Jurkat, Clone E6-1 (cell line): ENCODE data around the gene AUTS2.

Source experiments
- DNase-seq: peaks from one replicate; pipeline ENCODE4 v3.0.0-alpha.2; 2011; ENCODE audit warnings: low read depth, low spot score
- H3K4me3 ChIP-seq: 2 replicates; pipeline ENCODE4 v1.5.1; 2011; ENCODE audit warnings: mild to moderate bottlenecking, low read length, control low read depth, moderate library complexity

Gene AUTS2

DNA sequence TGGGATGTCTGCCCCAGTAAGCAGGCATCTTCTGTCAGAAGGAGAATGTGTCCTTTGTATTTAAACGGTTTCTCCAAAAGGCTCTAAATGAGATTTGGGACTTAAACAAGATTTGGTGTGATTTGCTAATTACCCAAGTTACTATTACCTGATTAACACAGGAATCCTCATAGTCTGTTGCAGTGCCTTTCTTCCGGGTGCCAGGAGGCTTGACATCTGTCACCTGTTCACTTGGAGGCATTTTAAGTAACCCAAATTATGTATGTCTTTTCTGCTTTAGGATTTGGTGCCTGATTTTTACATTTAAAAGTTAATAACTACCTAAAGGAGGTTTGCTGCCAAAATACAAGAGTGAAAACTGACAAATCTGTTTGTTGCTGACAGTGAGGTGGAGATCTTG is 945.7 kb downstream of the AUTS2 start:
- no peak overlapping the region for H3K4me3 ChIP-seq
- DNase-seq, result no peak

DNA sequence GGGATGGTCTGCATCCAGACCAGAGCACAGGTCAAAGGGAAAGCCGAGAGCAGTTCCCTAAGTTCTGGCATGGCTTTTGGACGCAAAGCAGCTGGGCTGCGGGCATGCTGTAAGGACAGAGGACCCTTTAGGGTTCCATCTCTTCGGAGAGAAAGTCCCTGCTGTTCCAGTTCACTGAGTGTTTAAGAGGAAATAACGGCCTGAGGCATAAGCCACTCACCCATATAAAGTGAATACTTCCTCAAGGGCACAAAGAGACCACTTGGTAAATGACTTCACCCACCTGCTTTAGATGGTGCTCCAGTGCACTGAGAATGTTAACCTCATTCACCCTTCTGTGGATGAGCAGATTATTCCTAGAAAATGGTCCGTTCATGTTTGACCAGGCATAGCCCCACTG is 946.9 kb downstream of the AUTS2 start:
- H3K4me3 ChIP-seq, result no peak overlapping the region
- no peak for DNase-seq

DNA sequence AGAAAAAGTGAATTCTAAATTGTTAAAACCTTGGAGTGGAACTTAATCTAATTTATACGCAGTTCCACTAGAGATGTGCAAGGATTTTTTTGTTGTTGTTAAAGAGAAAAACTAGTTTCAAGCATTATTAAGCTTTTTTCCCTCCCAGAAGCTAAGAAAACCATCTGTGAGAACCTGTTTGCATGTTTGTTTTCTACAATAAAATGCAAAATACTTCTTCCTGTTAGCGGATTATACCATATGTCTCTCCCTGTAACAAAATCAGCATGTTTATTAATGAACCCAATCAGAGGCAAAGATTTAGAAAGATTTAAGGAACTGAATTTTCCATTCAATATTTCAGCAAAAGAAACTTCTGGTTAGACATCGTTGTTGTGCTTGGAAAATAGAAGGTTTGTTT is 953.9 kb downstream of the AUTS2 start:
- DNase-seq, result no peak
- H3K4me3 ChIP-seq, result no peak overlapping the region

DNA sequence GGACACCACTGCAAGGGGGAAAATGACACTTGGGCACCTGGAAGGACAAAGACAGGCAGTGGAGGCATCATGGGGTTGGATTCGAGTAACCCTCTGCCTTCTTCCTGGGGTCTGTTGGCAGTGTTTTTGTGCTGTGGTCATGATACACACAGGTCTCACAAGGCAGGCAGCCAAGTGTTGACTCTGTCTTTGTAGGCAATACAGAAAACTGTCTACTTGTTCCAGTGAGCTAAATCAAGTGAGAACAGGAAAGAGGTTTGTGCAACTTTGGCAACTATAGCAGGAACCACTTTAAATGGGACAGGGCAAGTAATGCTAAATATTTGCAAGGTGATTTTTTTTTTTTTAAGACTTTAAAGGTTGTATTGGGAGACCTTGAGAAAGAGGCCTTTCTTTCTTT is 955.1 kb downstream of the AUTS2 start:
- H3K4me3 ChIP-seq, result no peak overlapping the region
- no peak for DNase-seq

DNA sequence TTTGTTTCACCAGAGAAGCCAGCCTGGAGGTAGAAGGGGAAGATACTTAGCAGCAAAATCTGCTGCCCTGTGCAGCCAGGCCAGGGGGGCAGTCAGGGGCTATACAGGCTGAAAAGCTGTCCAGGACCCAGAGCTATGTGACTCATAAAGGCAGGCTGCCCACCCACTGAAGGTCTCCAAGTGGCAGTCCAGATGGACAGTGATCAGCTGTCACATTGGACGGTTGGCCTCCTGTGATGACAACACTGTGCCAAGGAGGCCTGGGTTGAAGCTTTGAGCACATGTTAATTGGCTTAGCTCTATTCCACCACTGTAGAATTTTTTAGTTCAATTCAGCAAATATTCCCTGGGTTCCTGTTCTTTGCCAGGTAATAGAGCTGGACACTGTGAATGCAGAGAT is 956.4 kb downstream of the AUTS2 start:
- H3K4me3 ChIP-seq, result no peak overlapping the region
- no peak for DNase-seq

DNA sequence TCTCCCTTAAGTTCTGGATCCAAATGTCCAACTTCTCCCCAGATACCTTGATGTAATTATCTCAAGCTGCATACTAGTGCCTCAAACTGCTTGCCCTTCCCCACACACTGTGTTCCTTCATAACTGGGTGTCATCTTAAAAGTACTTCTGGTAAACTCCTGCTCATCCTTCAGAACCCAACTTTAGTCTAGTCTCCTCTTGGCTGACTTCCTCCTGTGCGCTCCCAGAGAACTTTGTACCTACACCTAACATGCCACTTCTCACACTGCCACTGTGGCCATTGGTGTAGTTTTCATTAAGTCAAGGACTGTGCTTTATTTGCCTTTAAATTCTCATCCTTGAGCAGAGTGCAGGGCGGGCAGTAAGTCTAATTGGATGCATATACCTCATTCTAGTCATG is 958.5 kb downstream of the AUTS2 start:
- no peak for DNase-seq
- no peak overlapping the region for H3K4me3 ChIP-seq

DNA sequence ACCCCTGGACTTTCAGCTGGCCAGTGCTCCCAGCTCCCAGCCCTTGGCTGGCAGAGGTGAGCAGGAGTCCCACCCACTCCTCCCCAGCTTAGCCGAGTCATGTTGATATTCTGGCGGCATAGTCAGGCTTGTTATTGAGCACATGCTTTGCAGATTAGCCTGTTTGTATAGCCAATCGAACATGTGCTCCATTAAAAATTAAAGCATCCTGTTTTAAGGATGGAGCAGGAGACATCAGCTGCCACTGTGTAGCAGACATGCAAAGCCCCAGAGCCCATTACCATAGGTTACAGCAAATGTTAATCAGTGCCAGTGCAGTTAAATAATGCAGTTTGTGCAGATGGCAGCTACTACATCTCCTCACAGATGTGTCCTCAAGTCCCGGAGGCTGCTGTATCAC is 959.1 kb downstream of the AUTS2 start:
- no peak for DNase-seq
- H3K4me3 ChIP-seq, result no peak overlapping the region

DNA sequence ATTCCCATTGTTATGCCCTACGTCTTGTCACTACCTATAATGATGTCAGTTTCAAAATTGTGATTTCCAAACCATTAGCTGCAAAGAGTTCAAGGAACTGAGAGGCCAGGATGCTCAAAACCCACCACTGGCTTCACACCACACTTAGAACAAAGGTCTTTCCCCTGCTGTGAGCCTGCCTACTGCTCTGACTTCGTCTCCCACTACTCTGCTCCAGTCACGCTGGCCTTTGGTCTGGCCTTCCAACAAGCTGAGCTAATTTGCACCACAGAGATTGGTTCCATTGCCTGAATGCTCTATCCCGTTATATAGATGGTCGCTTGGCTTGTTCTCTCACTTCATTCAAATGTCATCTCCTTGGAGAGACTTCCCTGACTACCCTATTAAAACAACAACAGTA is 961.5 kb downstream of the AUTS2 start:
- DNase-seq, result no peak
- no peak overlapping the region for H3K4me3 ChIP-seq

DNA sequence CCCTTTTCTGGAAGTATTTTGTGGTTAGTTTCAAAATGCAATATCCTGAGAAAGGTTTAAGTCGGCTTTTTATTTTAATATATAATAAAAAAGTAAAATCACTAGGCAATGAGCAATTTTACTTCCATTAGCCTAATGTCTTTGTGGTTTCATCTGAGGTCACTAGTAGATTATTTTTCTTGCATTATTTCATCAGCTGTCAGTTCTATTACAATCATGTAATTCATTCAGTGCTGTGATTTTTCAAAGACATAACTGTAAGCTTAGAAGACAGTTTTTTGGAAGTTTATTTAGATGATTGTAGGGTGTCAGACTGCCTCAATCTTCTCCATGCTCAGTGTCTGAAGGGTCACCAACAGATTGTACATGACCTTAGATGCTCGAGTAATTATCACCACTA is 965.7 kb downstream of the AUTS2 start:
- no peak overlapping the region for H3K4me3 ChIP-seq
- no peak for DNase-seq

DNA sequence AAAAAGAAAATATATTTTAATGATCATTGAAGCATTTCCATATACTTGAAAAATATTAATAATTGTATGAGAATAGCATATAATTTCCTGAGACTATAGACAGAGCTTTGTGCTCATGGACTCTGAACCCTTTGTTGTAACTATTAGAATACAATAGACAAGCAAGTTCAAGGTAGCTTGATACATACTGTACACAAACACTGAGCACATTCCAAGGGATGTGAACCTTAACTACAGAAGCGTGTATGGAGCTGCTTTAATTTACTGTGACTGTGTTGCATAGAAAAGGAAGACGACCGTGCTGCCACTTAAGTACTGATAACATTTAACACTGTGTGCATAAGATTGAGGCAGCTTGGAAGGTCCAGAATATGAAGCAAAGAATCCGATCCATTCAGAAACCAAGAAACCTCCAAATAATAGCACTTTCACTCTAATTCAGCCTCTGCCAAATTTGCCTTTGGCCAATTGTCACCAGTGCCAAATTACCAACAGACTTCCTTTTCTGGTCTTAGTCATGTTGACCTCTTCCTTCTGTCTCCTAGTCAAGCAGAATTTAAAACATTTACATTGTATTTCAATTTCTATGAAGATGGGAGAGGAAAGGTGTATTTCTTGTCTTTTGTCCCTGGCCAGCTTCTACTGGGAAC is 967.6 kb downstream of the AUTS2 start:
- DNase-seq, result no peak
- H3K4me3 ChIP-seq, result no peak overlapping the region

DNA sequence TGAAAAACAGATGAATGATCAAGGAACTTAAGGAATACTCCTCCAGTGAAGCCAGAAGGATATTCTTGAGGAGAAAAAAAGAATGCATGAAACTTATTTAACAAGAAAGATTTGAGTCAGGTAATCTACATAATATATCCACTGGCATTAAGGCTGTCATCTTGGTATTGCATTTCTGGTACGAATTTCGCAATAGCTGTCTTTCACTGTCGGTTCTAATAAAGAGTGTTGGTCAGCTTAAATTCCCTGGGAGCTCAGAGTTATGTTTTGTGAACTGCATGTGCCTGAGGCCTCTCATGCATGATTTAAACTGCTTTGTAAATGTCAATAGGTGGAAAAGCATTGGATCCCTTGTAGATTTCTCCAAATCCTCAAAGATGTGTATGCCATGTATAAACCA is 968.4 kb downstream of the AUTS2 start:
- no peak overlapping the region for H3K4me3 ChIP-seq
- DNase-seq, result no peak

DNA sequence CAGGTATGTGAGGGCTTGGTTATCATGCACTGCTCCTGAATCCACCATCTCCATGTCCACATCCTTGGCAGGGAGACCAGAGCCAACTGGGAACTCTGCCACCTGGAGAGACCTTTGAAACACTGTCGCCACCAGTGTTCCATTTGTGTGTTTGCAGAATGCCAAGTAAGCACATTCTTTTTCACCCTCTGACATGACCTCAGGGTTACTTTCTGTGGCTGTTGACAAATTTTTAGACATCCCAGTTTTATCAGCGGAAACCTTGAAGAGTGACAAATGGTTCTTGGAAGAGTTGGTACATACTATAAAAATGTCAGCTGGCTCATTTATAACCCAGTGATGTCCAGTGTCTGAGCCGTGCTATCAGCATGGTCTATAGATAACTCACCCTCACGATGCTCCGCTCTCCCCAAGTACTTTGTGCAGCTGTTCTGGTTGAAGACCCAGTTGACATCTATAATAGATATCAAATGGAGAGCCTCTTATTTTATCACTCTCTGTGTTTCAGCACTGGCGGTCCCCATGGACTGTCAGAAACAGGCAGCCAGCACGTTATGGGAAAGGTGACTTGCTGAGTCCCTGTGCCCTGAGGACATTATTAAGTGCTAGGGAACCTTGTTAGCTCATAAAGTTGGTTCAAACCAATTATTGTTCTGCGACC is 970.5 kb downstream of the AUTS2 start:
- DNase-seq, result no peak
- H3K4me3 ChIP-seq, result no peak overlapping the region

DNA sequence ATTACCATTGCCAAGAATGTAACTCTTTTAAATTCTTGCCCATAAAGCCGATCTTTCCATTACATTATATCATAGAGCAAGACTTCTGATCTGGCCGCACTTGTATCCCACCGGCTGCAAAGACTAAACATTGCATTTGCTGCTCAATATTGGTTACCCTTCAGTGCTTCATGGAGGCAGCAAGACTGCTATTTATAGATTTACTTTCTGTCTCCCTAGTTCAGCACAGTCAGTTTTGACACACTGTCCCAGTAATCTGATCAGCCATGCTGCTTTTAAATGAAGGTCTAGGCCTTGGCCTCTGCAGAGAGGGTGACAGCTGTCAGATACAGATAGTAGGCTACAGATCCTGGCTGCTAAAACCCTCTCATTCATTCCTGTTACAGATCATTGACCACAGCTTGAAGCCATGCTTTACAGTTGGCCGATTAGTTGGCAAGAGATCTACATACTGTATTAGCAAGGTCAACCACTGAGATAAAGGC is 971.1 kb downstream of the AUTS2 start:
- no peak overlapping the region for H3K4me3 ChIP-seq
- no peak for DNase-seq

DNA sequence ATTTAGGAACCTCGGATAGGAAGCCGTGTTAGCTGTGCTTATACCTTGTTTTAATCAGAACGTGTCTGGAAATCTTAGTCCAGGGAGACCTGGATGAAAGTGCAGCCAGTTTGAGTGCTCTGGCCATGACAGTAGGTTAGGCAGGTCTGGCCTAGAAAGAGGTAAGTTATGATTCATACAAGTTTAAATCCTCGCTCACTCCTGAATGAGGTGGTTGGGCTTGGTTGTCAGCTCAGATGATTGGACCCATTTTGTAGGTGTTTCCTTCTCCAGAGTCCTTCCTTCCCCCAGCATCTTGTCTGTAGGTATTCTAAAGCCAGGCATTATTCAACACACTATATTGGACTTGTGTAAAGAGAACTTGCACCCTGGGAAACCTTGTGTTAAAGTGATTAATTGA is 971.8 kb downstream of the AUTS2 start:
- no peak for DNase-seq
- H3K4me3 ChIP-seq, result no peak overlapping the region

DNA sequence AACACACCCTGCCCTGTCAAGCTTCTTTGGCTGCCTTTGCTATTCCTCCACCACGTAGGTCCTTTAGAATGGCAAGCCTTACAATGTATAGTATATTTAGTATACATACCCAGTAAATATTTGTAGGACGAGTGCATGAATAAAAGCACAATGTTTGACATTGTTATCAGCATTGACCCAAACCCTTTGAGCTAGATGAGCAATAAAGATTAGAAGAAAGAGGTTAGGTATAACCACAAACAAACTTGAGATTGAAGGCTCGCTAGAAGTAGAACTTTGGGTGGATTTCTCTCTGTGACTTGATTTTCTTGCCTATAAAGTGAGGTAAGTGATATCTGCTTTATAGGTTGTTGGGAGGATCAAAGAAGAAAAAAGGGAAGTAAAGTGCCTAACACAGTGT is 972.7 kb downstream of the AUTS2 start:
- no peak for DNase-seq
- H3K4me3 ChIP-seq, result no peak overlapping the region

DNA sequence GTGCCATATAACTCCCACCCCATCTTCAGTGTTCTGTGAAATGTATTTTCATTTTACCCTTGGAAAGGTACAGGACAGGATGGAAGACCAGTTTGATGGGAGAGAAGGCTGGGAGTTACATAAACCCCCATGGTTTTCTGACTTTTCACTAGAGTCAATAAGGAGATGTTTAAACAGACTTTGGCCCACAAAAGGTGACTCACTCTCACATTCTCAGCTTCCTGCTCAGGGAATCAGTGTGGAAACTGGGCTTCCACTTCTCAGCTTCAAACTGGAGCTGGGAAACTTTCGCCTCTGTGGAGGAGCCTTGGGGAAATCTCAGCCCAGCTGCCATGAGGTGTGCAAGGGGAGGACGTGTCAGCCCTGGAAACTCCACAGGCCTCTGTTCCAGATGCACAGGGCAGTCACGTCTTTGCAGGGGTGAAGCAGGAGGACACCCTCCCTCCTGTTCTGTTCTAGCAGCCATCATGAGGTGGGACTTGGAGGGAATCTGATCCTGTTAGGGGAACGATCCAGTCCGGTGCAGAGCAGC is 973.2 kb downstream of the AUTS2 start:
- H3K4me3 ChIP-seq, result no peak overlapping the region
- no peak for DNase-seq

DNA sequence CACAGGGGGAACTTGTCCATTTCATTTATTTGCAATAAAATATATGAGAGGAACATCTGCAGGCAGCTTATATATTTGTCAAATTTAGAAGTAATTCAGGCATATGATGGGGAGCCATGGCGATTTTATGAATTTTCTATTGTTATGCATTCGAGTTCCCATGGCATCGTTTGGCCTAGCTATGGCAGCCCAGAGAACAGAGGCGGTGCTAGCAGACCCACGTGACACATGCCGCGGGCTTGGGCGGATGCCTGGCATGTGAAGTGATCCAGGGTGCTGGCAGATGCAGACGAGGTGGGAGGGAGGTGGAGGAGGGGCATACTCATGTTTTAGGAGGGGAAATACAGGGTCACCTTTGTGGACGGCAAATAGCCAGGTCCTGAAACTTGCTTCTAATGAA is 973.7 kb downstream of the AUTS2 start:
- no peak for DNase-seq
- no peak overlapping the region for H3K4me3 ChIP-seq

DNA sequence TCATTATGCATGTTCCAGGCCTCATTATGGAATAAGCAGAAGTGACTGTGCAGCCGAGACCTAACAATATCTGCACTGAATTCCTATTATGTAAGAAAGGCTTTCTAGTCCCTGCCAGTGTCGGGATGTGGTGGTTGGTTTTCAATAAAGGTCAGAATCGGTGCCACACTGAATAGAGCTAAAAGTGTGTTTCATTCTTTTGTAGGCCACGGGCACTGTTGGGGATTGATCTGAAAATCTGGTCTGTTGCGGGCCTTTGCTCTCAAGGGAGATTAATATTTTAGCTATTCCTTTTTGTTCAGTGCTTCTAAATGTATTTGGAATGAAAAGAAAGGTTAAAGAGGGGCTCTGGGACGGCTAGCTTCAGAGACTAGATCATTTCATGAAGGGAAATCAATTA is 974.3 kb downstream of the AUTS2 start:
- no peak overlapping the region for H3K4me3 ChIP-seq
- no peak for DNase-seq

DNA sequence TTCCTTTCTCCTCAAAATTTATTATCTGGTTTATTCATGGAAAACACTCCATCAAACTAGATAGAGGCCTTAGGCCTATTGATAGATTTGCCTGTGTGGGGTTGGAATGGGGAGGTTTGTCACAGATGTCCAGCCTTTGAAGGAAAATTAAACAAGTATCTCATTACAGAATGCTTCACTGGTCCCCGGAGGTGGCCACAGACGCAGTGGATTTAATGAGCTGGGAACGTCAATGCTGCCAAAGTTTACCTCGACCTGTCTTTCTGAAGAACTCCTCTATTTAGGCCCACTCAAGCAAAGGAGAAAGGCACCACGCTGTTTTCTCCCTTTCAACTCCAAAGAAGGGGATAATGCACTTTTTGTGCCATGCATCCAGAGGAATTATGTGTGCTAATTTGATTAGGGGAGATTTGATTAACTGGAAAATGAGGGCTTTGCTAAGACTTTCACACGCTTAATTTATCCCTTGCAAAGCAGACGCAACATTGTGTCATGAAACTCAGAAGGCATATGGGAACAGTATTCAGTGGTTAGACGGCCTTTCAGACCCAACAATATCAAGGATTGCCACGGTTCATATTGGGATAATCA is 974.9 kb downstream of the AUTS2 start:
- DNase-seq, result no peak
- H3K4me3 ChIP-seq, result no peak overlapping the region

DNA sequence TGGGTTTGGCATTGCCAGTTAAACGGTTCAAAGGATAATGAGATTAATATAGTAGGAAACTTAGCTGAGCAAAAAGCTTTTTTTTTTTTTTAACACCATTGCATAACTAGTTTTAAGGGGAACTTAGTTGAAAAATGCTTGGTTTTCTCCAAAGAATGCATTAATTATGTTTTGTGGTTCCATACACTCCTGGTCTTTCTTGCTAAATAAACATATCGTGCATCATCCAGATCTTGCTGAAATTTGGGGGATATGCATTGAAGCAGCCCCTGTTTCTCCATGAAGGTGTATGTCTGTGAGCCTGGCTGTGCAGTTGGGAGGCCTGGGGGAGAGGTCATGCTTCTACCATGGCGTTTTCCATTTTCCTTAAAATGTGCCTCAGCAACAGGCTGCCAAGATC is 975.4 kb downstream of the AUTS2 start:
- H3K4me3 ChIP-seq, result no peak overlapping the region
- DNase-seq, result no peak
